ENCODE measurements around the gene SCMH1.

GRCh38 chr1:41226815-41227434, 15.2 kb downstream of the SCMH1 start:
- TF ChIP-seq POLR2AphosphoS5 (IDR thresholded peaks at IDR 0.05) (no peak), CTCF (IDR thresholded peaks at IDR 0.05; ENCODE audit: poor library complexity, severe bottlenecking) (no peak), RAD21 (conservative IDR thresholded peaks at IDR 0.05) (no peak)

Measured in neural cell (in vitro differentiated cells).